HEK293 (cell line): ENCODE results near the gene PEX7.
A peak's percentile ranks its signal among the peaks of the same experiment; 100 is the strongest.

Source experiments
- BCL11B ChIP-seq: fragments of 450-650 bp; formaldehyde crosslinking; IDR thresholded peaks from 2 replicates; pipeline ENCODE4 v1.5.1; 2016; ENCODE audit warnings: low read depth, missing biosample characterization, missing genetic modification characterization
- GFI1B ChIP-seq: fragments of 450-650 bp; formaldehyde crosslinking; IDR thresholded peaks from 2 replicates; pipeline ENCODE4 v1.5.1; 2016; ENCODE audit warnings: missing biosample characterization, missing genetic modification characterization
- GLI4 ChIP-seq: fragments of 450-650 bp; formaldehyde crosslinking; IDR thresholded peaks from 2 replicates; pipeline ENCODE4 v1.5.1; 2016; ENCODE audit warnings: missing biosample characterization, missing genetic modification characterization
- GLIS1 ChIP-seq: fragments of 450-650 bp; formaldehyde crosslinking; IDR thresholded peaks from 2 replicates; pipeline ENCODE4 v1.5.1; 2016; ENCODE audit warnings: missing biosample characterization, missing genetic modification characterization
- HIC1 ChIP-seq: fragments of 450-650 bp; formaldehyde crosslinking; IDR thresholded peaks from 2 replicates; pipeline ENCODE4 v1.5.1; 2016; ENCODE audit warnings: missing biosample characterization, missing genetic modification characterization
- HOXA7 ChIP-seq: sonication (generic); formaldehyde crosslinking; IDR thresholded peaks from 2 replicates; pipeline ENCODE4 v1.8.1; 2022; ENCODE audit warnings: missing genetic modification reagents, borderline replicate concordance
- HOXD13 ChIP-seq: sonication (generic); formaldehyde crosslinking; IDR thresholded peaks from 2 replicates; pipeline ENCODE4 v1.8.0; 2022; ENCODE audit warnings: missing genetic modification reagents, borderline replicate concordance
- KLF7 ChIP-seq: fragments of 450-650 bp; formaldehyde crosslinking; IDR thresholded peaks from 2 replicates; pipeline ENCODE4 v1.5.1; 2016; ENCODE audit warnings: missing biosample characterization, missing genetic modification characterization, borderline replicate concordance
- MEIS1 ChIP-seq: sonication (generic); formaldehyde crosslinking; IDR thresholded peaks from 2 replicates; pipeline ENCODE4 v1.8.1; 2022; ENCODE audit warnings: missing genetic modification reagents, mild to moderate bottlenecking, borderline replicate concordance
- SALL2 ChIP-seq: fragments of 450-650 bp; formaldehyde crosslinking; IDR thresholded peaks from 2 replicates; pipeline ENCODE4 v1.5.0; 2017; ENCODE audit warnings: missing biosample characterization, mild to moderate bottlenecking, missing genetic modification characterization, borderline replicate concordance
- SP7 ChIP-seq: fragments of 450-650 bp; formaldehyde crosslinking; IDR thresholded peaks from 2 replicates; pipeline ENCODE4 v1.5.1; 2016; ENCODE audit warnings: missing biosample characterization, missing genetic modification characterization
- YY1 ChIP-seq: fragments of 450-650 bp; formaldehyde crosslinking; IDR thresholded peaks from 2 replicates; pipeline ENCODE4 v1.5.1; 2018; ENCODE audit warnings: missing biosample characterization, missing genetic modification characterization
- ZBTB6 ChIP-seq: fragments of 450-650 bp; formaldehyde crosslinking; IDR thresholded peaks from 2 replicates; pipeline ENCODE4 v1.5.1; 2017; ENCODE audit warnings: missing biosample characterization, missing genetic modification characterization
- ZFHX2 ChIP-seq: fragments of 450-650 bp; formaldehyde crosslinking; conservative IDR thresholded peaks from 2 replicates; pipeline ENCODE4 v1.5.1; 2016; ENCODE audit warnings: missing biosample characterization, missing genetic modification characterization
- ZIC2 ChIP-seq: fragments of 450-650 bp; formaldehyde crosslinking; IDR thresholded peaks from 2 replicates; pipeline ENCODE4 v1.5.1; 2016; ENCODE audit warnings: missing biosample characterization, missing genetic modification characterization
- ZNF114 ChIP-seq: fragments of 450-650 bp; formaldehyde crosslinking; IDR thresholded peaks from 2 replicates; pipeline ENCODE4 v1.5.0; 2017; ENCODE audit warnings: missing biosample characterization, missing genetic modification characterization
- ZNF121 ChIP-seq: fragments of 450-650 bp; formaldehyde crosslinking; IDR thresholded peaks from 2 replicates; pipeline ENCODE4 v1.5.1; 2016; ENCODE audit warnings: missing biosample characterization, missing genetic modification characterization
- ZNF140 ChIP-seq: fragments of 450-650 bp; formaldehyde crosslinking; IDR thresholded peaks from 2 replicates; pipeline ENCODE4 v1.5.1; 2016; ENCODE audit warnings: missing biosample characterization, missing genetic modification characterization
- ZNF302 ChIP-seq: fragments of 450-650 bp; formaldehyde crosslinking; IDR thresholded peaks from 2 replicates; pipeline ENCODE4 v1.5.1; 2016; ENCODE audit warnings: missing biosample characterization, missing genetic modification characterization, low read depth
- ZNF350 ChIP-seq: fragments of 450-650 bp; formaldehyde crosslinking; IDR thresholded peaks from 2 replicates; pipeline ENCODE4 v1.5.0; 2017; ENCODE audit warnings: missing biosample characterization, mild to moderate bottlenecking, missing genetic modification characterization
- ZNF530 ChIP-seq: fragments of 450-650 bp; formaldehyde crosslinking; IDR thresholded peaks from 2 replicates; pipeline ENCODE4 v1.5.1; 2016; ENCODE audit warnings: low read depth, missing biosample characterization, missing genetic modification characterization
- ZNF571 ChIP-seq: fragments of 450-650 bp; formaldehyde crosslinking; IDR thresholded peaks from 2 replicates; pipeline ENCODE4 v1.5.0; 2017; ENCODE audit warnings: missing biosample characterization, missing genetic modification characterization
- ZNF747 ChIP-seq: fragments of 450-650 bp; formaldehyde crosslinking; IDR thresholded peaks from 2 replicates; pipeline ENCODE4 v1.5.1; 2016; ENCODE audit warnings: missing biosample characterization, missing genetic modification characterization
- ZNF768 ChIP-seq: fragments of 450-650 bp; formaldehyde crosslinking; IDR thresholded peaks from 2 replicates; pipeline ENCODE4 v1.5.1; 2018; ENCODE audit warnings: missing biosample characterization, mild to moderate bottlenecking, missing genetic modification characterization
- ZNF776 ChIP-seq: fragments of 450-650 bp; formaldehyde crosslinking; IDR thresholded peaks from 2 replicates; pipeline ENCODE4 v1.5.0; 2017; ENCODE audit warnings: missing biosample characterization, missing genetic modification characterization, borderline replicate concordance
- ZNF777 ChIP-seq: fragments of 450-650 bp; formaldehyde crosslinking; IDR thresholded peaks from 2 replicates; pipeline ENCODE4 v1.5.1; 2017; ENCODE audit warnings: missing biosample characterization, missing genetic modification characterization, borderline replicate concordance
- ZNF830 ChIP-seq: fragments of 450-650 bp; IDR thresholded peaks from 2 replicates; pipeline ENCODE4 v1.5.0; 2018; ENCODE audit warnings: missing biosample characterization, missing genetic modification characterization, low read depth, mild to moderate bottlenecking, moderate library complexity
- ZXDB ChIP-seq: fragments of 450-650 bp; formaldehyde crosslinking; IDR thresholded peaks from 2 replicates; pipeline ENCODE4 v1.5.1; 2016; ENCODE audit warnings: missing biosample characterization, missing genetic modification characterization
- TF ChIP-seq, protein P1 (sequence below): fragments of 450-650 bp; formaldehyde crosslinking; IDR thresholded peaks from 2 replicates; pipeline ENCODE4 v1.5.1; 2017; ENCODE audit warnings: missing biosample characterization, missing genetic modification characterization
- TF ChIP-seq, protein P2 (sequence below): fragments of 450-650 bp; formaldehyde crosslinking; IDR thresholded peaks from 2 replicates; pipeline ENCODE4 v1.5.1; 2017; ENCODE audit warnings: missing biosample characterization, mild to moderate bottlenecking, missing genetic modification characterization, moderate library complexity
- TF ChIP-seq, protein P3 (sequence below): fragments of 450-650 bp; formaldehyde crosslinking; IDR thresholded peaks from 2 replicates; pipeline ENCODE4; 2016; ENCODE audit warnings: missing biosample characterization, missing genetic modification characterization

PEX7 gene

GRCh38 chr6:136774228-136775041, 48.0 kb upstream of the PEX7 start (continued):
- TF ChIP-seq HIC1 (peak; percentile 91), SP7 (peak; percentile 90), ZNF121 (no peak), ZNF571 (tag by site-specific recombination) (no peak), ZNF140 (tag by site-specific recombination) (no peak), BCL11B (tag by site-specific recombination) (no peak), GFI1B (tag by site-specific recombination) (no peak), HOXA7 (no peak), ZNF302 (no peak), SALL2 (tag by site-specific recombination) (no peak), GLIS1 (no peak; the same call in none of the 2 replicates), HOXD13 (peak; percentile 69; the same call in 1 of the 2 replicates), ZFHX2 (no peak), ZNF350 (tag by site-specific recombination) (no peak), YY1 (tag by site-specific recombination) (no peak), KLF7 (tag by site-specific recombination) (no peak), ZNF777 (tag by site-specific recombination) (no peak), ZNF830 (tag by site-specific recombination) (no peak), ZBTB6 (tag by site-specific recombination) (peak; percentile 36; the same call in 1 of the 2 replicates), ZNF747 (tag by site-specific recombination) (no peak), ZNF114 (tag by site-specific recombination) (no peak), ZNF530 (tag by site-specific recombination) (no peak), ZIC2 (tag by site-specific recombination) (peak; percentile 37), GLI4 (no peak), MEIS1 (peak; percentile 27; the same call in 1 of the 2 replicates), ZNF768 (tag by site-specific recombination) (no peak), ZNF776 (tag by site-specific recombination) (no peak), ZXDB (tag by site-specific recombination) (peak; percentile 73)
- TF ChIP-seq, protein P1, sequence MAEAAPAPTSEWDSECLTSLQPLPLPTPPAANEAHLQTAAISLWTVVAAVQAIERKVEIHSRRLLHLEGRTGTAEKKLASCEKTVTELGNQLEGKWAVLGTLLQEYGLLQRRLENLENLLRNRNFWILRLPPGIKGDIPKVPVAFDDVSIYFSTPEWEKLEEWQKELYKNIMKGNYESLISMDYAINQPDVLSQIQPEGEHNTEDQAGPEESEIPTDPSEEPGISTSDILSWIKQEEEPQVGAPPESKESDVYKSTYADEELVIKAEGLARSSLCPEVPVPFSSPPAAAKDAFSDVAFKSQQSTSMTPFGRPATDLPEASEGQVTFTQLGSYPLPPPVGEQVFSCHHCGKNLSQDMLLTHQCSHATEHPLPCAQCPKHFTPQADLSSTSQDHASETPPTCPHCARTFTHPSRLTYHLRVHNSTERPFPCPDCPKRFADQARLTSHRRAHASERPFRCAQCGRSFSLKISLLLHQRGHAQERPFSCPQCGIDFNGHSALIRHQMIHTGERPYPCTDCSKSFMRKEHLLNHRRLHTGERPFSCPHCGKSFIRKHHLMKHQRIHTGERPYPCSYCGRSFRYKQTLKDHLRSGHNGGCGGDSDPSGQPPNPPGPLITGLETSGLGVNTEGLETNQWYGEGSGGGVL (tag by site-specific recombination): peak; percentile 68
- TF ChIP-seq, protein P2, sequence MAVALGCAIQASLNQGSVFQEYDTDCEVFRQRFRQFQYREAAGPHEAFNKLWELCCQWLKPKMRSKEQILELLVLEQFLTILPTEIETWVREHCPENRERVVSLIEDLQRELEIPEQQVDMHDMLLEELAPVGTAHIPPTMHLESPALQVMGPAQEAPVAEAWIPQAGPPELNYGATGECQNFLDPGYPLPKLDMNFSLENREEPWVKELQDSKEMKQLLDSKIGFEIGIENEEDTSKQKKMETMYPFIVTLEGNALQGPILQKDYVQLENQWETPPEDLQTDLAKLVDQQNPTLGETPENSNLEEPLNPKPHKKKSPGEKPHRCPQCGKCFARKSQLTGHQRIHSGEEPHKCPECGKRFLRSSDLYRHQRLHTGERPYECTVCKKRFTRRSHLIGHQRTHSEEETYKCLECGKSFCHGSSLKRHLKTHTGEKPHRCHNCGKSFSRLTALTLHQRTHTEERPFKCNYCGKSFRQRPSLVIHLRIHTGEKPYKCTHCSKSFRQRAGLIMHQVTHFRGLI (tag by site-specific recombination): no peak
- TF ChIP-seq, protein P3, sequence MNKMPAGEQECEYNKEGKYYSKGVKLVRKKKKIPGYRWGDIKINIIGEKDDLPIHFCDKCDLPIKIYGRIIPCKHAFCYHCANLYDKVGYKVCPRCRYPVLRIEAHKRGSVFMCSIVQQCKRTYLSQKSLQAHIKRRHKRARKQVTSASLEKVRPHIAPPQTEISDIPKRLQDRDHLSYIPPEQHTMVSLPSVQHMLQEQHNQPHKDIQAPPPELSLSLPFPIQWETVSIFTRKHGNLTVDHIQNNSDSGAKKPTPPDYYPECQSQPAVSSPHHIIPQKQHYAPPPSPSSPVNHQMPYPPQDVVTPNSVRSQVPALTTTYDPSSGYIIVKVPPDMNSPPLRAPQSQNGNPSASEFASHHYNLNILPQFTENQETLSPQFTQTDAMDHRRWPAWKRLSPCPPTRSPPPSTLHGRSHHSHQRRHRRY (tag by site-specific recombination): 0 out of 2 replicates have a peak, but pooled peaks have one; percentile 25
